Esophagus muscularis mucosa (tissue), 4 donors: ENCODE measurements around the gene RAB11FIP3. TPM values are rescaled to one million over a fixed set of nuclear protein-coding genes. Genes with fewer than 3 reads are reported as not detected.

Experiments
- DNase-seq: peaks from one replicate; pipeline ENCODE4 v3.0.0-alpha.2; 2017; ENCODE audit errors: extremely low spot score
- H3K27ac ChIP-seq, 4 donors: fragments of 200-600 bp; sonication (generic); replicated peaks in 1 of 4; 1 replicate in 3 of 4; 2 replicates in 1 of 4; pipeline ENCODE4 v1.5.1; 2016 to 2019; ENCODE audit warnings: mild to moderate bottlenecking in 1 of 4
- H3K27me3 ChIP-seq, 4 donors: fragments of 200-600 bp; sonication (generic); one replicate each; pipeline versions ENCODE4 v1.5.1 to v1.6.0; 2016 to 2019
- H3K36me3 ChIP-seq, 4 donors: fragments of 200-600 bp; sonication (generic); one replicate each; pipeline ENCODE4 v1.5.1; 2016 to 2019
- H3K4me1 ChIP-seq, 4 donors: fragments of 200-600 bp; sonication (generic); one replicate each; pipeline ENCODE4 v1.5.1; 2016 to 2019
- H3K4me3 ChIP-seq, 4 donors: fragments of 200-600 bp; sonication (generic); 1 replicate in 2 of 4; 2 replicates in 2 of 4; pipeline ENCODE4 v1.5.1; 2016 to 2019; ENCODE audit warnings: mild to moderate bottlenecking in 4 of 4, moderate library complexity in 1 of 4
- H3K9me3 ChIP-seq, 4 donors: fragments of 200-600 bp; sonication (generic); 1 replicate in 3 of 4; 2 replicates in 1 of 4; pipeline ENCODE4 v1.5.1; 2016 to 2019
- EP300 ChIP-seq: sonication (generic); formaldehyde crosslinking; IDR thresholded peaks from one replicate; pipeline ENCODE4 v1.6.1; 2017; ENCODE audit warnings: antibody characterized with exemption
- POLR2A ChIP-seq: fragments of 450-650 bp; IDR thresholded peaks from one replicate; pipeline ENCODE4 v1.6.1; 2017; ENCODE audit warnings: antibody characterized with exemption, moderate library complexity, mild to moderate bottlenecking, low read depth
- POLR2AphosphoS5 ChIP-seq, 2 donors: sonication (generic); formaldehyde crosslinking; IDR thresholded peaks; one replicate each; pipeline ENCODE4 v1.6.1; 2017; ENCODE audit warnings: antibody characterized with exemption in 2 of 2
- WGBS: methylation state at CpG from one replicate; pipeline ENCODE4 v1.1.5; 2018; 5-methylcytosine and 5-hydroxymethylcytosine counted together
- intact Hi-C: fragments of 100-400 bp; cut with DNase I; formaldehyde crosslinking; loops from one replicate; pipeline ENCODE4 v1.15.1; 2023
- total RNA-seq, 4 donors: library from RNA; depleted of rRNA; stranded (reverse); fragments of >200 nt; gene quantifications; one replicate each; pipeline versions ENCODE4 v1.1.0 to v1.2.1, GENCODE V29; 2016
- TF ChIP-seq, protein P1 (sequence below), 3 experiments: fragments of 200-600 bp in 2 of 3; fragments of 450-650 bp in 1 of 3; sonication (generic) in 2 of 3; IDR thresholded peaks; one replicate each; pipeline ENCODE4 v1.5.1; 2017 to 2019; ENCODE audit warnings: antibody characterized with exemption in 3 of 3, mild to moderate bottlenecking in 2 of 3, moderate library complexity in 1 of 3

Gene RAB11FIP3
- total RNA-seq, 4 donors from 2014 or later: 50.3 to 77.9 (median 58.8) TPM

DNA sequence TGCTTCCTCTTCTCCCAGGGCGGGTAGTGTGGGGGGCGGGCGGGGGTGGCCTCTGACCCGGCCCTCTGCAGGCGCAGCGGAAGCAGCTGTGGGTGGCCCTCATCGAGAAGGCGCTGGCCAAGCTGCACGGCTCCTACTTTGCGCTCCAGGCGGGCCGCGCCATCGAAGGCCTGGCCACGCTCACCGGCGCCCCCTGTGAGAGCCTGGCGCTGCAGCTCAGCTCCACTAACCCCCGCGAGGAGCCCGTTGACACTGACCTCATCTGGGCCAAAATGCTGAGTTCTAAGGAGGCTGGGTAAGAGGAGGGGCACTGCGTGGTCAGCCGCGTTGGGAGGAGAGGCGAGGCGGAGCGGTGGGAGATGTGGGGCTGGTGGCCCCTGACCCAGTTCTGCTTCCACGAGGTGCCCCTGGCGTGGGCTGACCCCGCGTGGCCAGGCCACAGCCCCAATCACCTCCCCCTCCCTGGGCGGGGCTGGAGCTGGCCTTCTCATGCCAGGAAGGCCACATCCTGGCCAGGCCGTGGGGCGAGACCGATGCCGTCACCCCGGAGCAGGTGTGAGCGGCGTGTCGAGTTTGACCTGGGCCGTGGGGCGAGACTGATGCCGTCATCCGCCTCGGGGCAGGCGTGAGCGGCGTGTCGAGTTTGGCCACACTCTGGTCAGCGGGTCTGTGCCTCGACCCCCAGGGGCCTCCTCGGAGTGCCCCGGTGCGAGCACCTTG lies 124.3 kb downstream of the RAB11FIP3 start:
- Histone ChIP-seq H3K27me3 (no peaks in the 10 kb centered on the region), H3K4me3 (no peak overlapping the region), H3K9me3 (no peaks in the 10 kb centered on the region), H3K4me1 (peaks cover 0 to 7% (median 3%) of the 10 kb centered on the region in 4 donors), H3K36me3 (peaks cover 25 to 88% (median 68%) of the 10 kb centered on the region in 4 donors), H3K27ac (no peak overlapping the region)
- 95% methylated on average over 40 of the region's 54 CpGs for WGBS
- no peak for DNase-seq
- TF ChIP-seq, protein P1, sequence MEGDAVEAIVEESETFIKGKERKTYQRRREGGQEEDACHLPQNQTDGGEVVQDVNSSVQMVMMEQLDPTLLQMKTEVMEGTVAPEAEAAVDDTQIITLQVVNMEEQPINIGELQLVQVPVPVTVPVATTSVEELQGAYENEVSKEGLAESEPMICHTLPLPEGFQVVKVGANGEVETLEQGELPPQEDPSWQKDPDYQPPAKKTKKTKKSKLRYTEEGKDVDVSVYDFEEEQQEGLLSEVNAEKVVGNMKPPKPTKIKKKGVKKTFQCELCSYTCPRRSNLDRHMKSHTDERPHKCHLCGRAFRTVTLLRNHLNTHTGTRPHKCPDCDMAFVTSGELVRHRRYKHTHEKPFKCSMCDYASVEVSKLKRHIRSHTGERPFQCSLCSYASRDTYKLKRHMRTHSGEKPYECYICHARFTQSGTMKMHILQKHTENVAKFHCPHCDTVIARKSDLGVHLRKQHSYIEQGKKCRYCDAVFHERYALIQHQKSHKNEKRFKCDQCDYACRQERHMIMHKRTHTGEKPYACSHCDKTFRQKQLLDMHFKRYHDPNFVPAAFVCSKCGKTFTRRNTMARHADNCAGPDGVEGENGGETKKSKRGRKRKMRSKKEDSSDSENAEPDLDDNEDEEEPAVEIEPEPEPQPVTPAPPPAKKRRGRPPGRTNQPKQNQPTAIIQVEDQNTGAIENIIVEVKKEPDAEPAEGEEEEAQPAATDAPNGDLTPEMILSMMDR (IDR thresholded peaks at IDR 0.05): no peak
- TF ChIP-seq EP300 (no peak), POLR2AphosphoS5 (IDR thresholded peaks at IDR 0.05) (no peak), POLR2A (no peak)
- intact Hi-C loops: no loop called here

DNA sequence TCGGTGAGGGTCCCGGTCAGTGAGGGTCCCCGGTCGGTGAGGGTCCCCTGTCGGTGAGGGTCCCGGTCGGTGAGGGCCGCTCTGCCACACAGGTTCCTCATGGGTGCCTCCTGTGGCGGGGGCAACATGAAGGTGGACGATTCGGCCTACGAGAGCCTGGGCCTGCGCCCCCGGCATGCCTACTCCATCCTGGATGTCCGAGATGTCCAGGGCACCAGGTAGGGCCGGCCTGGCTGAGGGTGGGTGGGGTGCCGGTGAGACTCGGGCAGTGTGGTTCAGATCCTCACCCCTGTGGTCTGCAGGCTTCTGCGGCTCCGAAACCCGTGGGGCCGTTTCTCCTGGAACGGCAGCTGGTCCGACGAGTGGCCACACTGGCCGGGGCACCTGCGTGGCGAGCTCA lies 125.8 kb downstream of the RAB11FIP3 start:
- 100% methylated on average over 1 of the region's 28 CpGs for WGBS
- Histone ChIP-seq H3K36me3 (peaks cover 25 to 78% (median 66%) of the 10 kb centered on the region in 4 donors), H3K9me3 (no peaks in the 10 kb centered on the region), H3K27me3 (no peaks in the 10 kb centered on the region), H3K27ac (no peak overlapping the region), H3K4me3 (no peak overlapping the region), H3K4me1 (peaks cover 0 to 7% (median 3%) of the 10 kb centered on the region in 4 donors)
- DNase-seq: no peak
- intact Hi-C loops: no loop called here
- no peak for TF ChIP-seq POLR2A
- no peak for TF ChIP-seq EP300
- TF ChIP-seq, protein P1 (IDR thresholded peaks at IDR 0.05): no peak
- no peak for TF ChIP-seq POLR2AphosphoS5 (IDR thresholded peaks at IDR 0.05)

DNA sequence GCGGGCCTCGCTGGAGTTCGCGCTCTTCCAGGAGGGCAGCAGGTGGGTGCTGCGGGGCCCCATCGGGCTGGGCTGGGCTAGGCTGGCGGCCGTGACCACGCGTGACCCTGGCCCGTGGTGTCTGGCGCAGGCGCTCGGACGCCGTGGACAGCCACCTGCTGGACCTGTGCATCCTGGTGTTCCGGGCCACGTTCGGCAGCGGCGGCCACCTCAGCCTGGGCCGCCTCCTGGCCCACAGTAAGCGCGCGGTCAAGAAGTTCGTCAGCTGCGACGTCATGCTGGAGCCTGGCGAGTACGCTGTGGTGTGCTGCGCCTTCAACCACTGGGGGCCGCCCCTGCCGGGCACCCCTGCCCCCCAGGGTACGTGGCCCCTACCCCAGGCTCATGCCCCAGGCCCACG lies 126.7 kb downstream of the RAB11FIP3 start:
- Histone ChIP-seq H3K27ac (no peak overlapping the region), H3K9me3 (no peaks in the 10 kb centered on the region), H3K36me3 (peaks cover 22 to 70% (median 62%) of the 10 kb centered on the region in 4 donors), H3K4me3 (no peak overlapping the region), H3K4me1 (peaks cover 0 to 4% (median 2%) of the 10 kb centered on the region in 4 donors), H3K27me3 (peaks cover 0 to 2% (median 0%) of the 10 kb centered on the region in 4 donors)
- WGBS: 97% methylated on average over 13 of the region's 35 CpGs
- DNase-seq: no peak
- TF ChIP-seq EP300: no peak
- TF ChIP-seq, protein P1 (IDR thresholded peaks at IDR 0.05): no peak
- TF ChIP-seq POLR2AphosphoS5 (IDR thresholded peaks at IDR 0.05): no peak
- no peak for TF ChIP-seq POLR2A
- intact Hi-C loops: no loop called here

DNA sequence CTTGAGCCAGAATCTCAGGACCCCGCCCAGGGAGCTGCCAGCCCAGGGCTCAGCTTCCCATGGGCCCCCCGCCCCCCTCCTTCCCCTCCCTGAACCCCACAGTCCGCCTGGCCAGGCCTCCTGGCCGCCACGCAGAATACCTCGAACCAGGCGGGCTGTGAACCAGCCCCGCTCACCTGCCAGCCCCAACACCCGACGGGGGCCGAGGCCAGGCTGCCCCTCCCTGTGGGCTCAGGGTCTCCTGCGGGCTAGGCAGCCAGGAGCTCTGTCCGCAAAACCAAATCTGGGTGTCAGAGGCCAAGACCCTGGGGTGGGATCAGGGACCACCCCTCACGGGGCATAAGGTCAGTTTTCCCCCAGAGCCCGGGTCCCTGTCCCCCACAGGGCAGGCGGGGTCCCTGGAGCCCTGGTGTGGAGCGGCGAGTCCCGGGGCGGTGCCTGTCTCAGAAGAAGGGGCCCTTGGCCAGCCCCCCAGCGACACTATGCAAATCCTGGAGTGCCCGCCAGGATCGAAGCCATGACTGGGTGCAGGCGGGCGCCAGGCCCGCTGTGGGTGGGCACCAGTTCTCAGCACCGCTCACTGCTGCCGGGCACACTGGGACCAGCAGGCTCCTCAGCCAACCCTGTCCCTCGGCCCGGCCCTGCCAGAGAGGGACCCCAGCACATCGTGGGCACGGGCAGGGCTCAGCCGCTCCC lies 128.3 kb downstream of the RAB11FIP3 start:
- H3K27ac ChIP-seq: no peak overlapping the region
- H3K36me3 ChIP-seq: peaks cover 21 to 55% (median 49%) of the 10 kb centered on the region in 4 donors
- peaks cover 0 to 17% (median under 1%) of the 10 kb centered on the region in 4 donors for H3K27me3 ChIP-seq
- H3K4me1 ChIP-seq: no peaks in the 10 kb centered on the region
- DNase-seq: no peak
- intact Hi-C loops: no loop called here
- no peaks in the 10 kb centered on the region for H3K9me3 ChIP-seq
- WGBS: 91% methylated on average over 16 of the region's 33 CpGs
- H3K4me3 ChIP-seq: no peak overlapping the region
- no peak for TF ChIP-seq POLR2A

DNA sequence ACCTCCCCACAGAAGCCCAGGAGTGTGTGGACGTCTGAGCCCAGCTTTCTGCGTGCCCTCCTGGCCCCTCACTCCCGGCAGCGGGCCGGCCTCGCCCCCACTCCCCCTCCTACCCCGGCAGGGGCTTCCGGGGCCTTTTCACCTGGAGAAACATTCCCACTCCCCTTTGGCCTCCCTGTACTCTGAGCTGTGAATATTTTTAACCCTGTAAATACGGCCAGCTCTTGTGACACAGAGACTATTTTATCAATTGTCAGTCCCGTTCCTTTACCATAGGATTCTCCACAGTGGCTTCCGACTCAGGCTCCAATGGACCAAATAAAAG lies 128.8 kb downstream of the RAB11FIP3 start:
- WGBS: 84% methylated on average over 11 of the region's 11 CpGs
- Histone ChIP-seq H3K4me3 (no peak overlapping the region), H3K27me3 (peaks cover 0 to 22% (median 3%) of the 10 kb centered on the region in 4 donors), H3K4me1 (peaks cover 0 to 4% (median 2%) of the 10 kb centered on the region in 4 donors), H3K36me3 (peaks cover 21 to 50% (median 44%) of the 10 kb centered on the region in 4 donors), H3K9me3 (no peaks in the 10 kb centered on the region), H3K27ac (no peak overlapping the region)
- TF ChIP-seq, protein P1 (IDR thresholded peaks at IDR 0.05): no peak
- TF ChIP-seq EP300 (no peak), POLR2A (no peak), POLR2AphosphoS5 (IDR thresholded peaks at IDR 0.05) (no peak)
- no peak for DNase-seq
- intact Hi-C loops: no loop called here
